ENCODE measurements around the gene PTH1R.

Gene PTH1R

DNA sequence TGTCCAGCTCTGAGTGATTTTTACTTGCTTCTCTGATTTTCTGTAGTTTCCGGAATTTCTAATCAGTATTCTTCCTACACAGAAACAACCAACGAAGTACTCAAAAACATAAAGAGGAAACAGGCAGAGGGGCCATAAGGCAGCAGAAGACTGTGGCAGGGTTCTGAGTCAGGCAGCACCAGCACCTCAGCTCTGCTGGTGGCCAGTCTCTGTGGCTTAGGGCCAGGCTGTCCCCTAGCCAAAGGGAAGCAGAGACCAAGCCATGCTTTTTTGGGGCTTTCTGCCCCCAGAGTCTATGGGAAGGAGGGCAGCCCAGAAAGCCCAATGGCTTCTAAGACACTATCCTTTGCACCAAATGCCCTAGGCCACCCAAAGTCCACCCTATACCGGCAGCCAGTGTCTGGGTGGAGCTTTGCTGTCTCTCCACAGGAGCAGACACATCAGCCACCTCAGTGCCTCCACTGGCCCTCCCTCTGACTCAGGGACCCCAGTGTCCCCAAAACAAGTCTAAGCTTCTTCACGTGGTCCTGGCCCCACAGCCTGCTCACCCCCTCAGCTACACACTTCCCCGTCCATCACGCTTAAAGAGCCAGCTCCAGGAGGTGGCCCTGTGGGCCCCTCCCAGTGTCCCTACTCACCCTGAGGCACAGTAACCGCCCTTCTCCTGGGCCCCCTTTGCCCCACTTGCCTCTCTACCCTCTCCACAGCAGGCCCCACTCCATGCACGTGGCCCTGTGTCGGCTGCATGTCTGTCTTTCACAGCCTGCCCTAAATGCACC lies 52.8 kb downstream of the PTH1R start:
- H3K27ac ChIP-seq = peak overlapping the region; percentile 68
- TF ChIP-seq CTCF (conservative IDR thresholded peaks at IDR 0.05) = no peak

DNA sequence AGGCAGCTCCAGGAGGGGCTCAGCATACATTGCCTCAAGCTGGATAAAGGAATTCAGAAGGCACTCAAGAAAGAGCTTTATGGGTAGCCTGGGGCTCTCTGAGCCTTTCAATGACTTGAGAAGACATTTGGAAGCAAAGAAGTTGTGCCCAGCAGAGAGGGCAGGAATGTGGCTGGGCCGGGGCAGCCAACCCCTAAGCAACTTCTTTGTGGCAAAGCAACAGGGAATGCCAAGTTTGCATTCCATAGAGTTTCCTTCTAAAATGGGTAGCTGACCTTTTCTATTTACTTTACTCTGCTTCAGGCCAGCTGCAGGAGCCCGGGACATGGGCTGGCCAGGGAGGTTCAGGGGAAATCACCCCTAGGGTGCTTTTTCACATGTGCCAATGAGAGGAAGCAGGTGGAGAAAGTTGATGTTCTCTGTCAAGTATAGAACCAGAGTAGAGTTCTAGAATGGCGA lies 53.5 kb downstream of the PTH1R start:
- no peak for TF ChIP-seq CTCF (conservative IDR thresholded peaks at IDR 0.05)
- peak overlapping the region; percentile 68 for H3K27ac ChIP-seq

DNA sequence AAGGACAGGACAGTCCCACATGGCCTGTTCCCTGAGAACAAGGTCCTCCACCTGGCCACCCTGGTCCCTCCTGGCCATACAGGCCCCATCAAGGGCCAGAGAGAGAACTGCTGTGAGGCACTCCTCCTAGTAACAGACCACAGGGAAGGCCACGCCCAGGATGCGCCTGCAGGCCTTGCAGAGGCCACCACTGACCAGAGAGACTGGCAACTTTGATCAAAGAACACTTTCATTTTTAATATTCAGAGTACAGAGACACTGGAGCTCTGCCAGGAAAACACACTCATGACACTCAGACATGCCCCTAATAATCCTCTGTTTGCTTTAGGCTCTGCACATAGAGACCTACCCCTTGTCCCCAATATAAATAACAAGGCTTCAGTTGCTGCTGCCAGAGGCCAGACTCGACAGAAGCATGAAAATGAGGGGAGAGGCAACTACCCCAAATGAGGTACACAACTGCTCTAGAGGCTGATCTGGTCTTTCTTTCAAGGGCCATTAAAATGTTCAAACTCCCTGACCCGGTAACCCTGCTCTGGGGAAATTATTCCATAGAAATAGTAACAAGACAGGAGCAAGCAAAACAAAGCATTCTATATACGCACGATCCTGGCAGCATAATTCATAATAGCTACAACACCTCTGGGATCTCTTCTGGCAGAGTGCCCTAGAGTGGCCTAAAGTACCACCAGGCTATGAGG lies 54.3 kb downstream of the PTH1R start:
- peak overlapping the region; percentile 68 for H3K27ac ChIP-seq

GRCh38 chr3:46932455-46933225 lies 55.1 kb downstream of the PTH1R start:
- no peak for TF ChIP-seq CTCF (conservative IDR thresholded peaks at IDR 0.05)
- peak overlapping the region; percentile 68 for H3K27ac ChIP-seq

More for the DNA sequence above, 54.3 kb downstream of the PTH1R start:
- no peak for TF ChIP-seq CTCF (conservative IDR thresholded peaks at IDR 0.05)

- no peak for TF ChIP-seq CTCF (conservative IDR thresholded peaks at IDR 0.05)
- H3K27ac ChIP-seq = peak overlapping the region; percentile 68
Observed at GRCh38 chr3:46933261-46933660, 55.7 kb downstream of the PTH1R start.

GRCh38 chr3:46934072-46934471 lies 56.6 kb downstream of the PTH1R start:
- H3K27ac ChIP-seq = peak overlapping the region; percentile 10; the same call in 1 of the 2 replicates
- TF ChIP-seq CTCF (conservative IDR thresholded peaks at IDR 0.05) = no peak

All from VCaP (cell line).